Measurements from ENCODE around the gene NPFFR1.

NPFFR1 gene

DNA sequence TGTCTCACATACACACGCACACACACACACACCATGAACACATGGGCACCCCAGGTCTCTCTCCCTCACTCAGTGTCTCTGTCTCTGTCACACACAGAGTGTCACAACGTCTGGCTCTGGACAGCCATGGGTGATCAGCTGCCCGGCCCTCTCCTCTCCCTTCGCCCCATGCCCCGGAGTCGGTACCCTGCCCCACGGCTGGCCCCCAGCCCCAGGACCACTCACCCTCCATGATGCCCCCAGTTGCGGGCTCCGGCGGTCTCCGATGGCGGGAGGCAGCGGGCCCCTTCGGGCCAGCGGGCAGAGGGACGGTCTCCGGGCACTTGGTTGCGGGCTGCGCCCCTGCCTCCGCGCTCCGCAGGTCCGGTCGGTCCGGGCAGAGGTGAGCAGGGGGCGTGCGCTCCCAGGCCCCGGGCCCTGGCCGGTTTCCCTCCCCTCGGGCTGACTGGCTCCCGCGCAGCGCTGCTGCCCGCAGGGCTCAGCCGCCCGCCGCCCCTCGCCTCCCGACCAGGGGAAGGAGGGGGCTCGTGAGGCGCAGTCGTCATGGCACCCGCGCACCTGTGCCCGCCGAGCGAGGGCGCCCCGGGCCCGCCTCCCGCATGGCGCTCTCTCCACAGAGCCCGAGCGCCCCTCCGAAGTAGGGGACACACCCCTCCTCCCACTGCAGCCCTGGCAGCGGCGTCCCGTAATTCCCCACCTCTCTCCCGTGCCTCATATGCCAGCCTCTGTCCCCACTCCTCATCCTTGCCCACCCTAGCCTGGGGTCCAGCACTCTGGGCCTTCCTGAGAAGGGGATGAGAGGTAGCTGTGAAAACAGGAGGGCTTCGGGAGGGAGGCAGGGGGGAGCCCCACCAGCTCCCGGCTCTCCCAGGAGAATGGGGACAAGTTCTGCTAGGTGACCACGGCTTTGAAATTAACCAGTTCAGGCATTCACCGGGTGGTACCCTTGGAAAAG lies at the start of gene NPFFR1:
Gene NPFFR1, minus strand, starts transcription at position 560 of the 955 bp plus-strand sequence. Its CDS starts 328 bp downstream, at position 232.
- no peak for DNase-seq (ENCODE audit: low read depth)

GRCh38 chr10:70333268-70333667 lies 49.5 kb upstream of the NPFFR1 start:
- no peak for DNase-seq (ENCODE audit: low read depth)

GRCh38 chr10:70331486-70332268 lies 47.9 kb upstream of the NPFFR1 start:
- DNase-seq (ENCODE audit: low read depth): no peak

DNA sequence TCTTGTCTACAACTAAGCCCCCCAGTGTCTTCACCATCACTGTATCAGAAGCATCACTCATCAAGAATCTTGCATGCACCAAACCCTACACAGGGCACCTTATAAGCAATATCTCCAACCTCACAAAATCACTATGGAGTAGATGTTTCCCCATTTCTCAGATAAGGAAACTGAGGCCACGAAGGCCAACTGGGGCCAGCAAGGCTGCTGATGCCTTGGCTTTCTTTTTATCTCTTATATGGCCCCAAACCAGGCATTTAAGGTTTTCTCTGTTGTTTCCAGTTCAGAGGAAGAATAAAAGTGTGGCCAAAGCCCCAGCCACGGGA lies 47.3 kb upstream of the NPFFR1 start:
- DNase-seq (ENCODE audit: low read depth): no peak

GRCh38 chr10:70330671-70331070 lies 46.9 kb upstream of the NPFFR1 start:
- no peak for DNase-seq (ENCODE audit: low read depth)

GRCh38 chr10:70328967-70329366 lies 45.2 kb upstream of the NPFFR1 start:
- DNase-seq (ENCODE audit: low read depth): no peak

- no peak for DNase-seq (ENCODE audit: low read depth)
These were observed 44.2 kb upstream of the NPFFR1 start for GRCh38 chr10:70328018-70328417.

GRCh38 chr10:70324951-70325781 lies 41.4 kb upstream of the NPFFR1 start:
- no peak for DNase-seq (ENCODE audit: low read depth)

DNA sequence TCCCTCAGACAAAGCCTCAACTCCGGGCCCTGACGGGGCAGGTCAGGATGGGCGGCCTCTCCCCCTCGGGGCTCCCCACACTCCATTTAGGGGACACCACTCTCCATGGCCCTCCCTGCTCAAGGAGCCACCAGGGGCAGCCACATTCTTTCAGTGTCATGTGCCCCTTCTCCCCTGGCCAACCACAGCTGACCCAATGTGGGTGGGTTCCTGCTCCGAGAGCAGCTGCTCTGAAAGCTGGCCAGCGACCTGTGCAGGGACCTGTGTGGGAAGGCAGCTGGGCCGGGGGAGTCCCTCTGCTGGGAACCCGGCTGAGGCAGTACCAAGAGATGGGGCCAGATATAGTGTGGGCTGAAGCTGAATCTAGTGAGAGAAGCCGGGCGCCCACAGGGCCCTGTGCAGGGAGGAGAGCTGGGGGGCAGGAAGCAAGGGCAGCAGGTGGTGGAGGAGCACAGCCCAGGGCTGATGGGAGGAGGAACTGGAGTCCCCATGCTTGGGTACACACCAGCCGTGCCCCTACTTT lies 40.6 kb upstream of the NPFFR1 start:
- DNase-seq (ENCODE audit: low read depth): no peak

GRCh38 chr10:70323697-70324338 lies 40.0 kb upstream of the NPFFR1 start:
- DNase-seq (ENCODE audit: low read depth): no peak

- DNase-seq (ENCODE audit: low read depth): no peak
These were observed 39.4 kb upstream of the NPFFR1 start for GRCh38 chr10:70323138-70323696.

- DNase-seq (ENCODE audit: low read depth): no peak
These were observed 38.4 kb upstream of the NPFFR1 start for GRCh38 chr10:70321897-70322890.

- no peak for DNase-seq (ENCODE audit: low read depth)
These were observed 37.4 kb upstream of the NPFFR1 start for GRCh38 chr10:70321233-70321632.

DNA sequence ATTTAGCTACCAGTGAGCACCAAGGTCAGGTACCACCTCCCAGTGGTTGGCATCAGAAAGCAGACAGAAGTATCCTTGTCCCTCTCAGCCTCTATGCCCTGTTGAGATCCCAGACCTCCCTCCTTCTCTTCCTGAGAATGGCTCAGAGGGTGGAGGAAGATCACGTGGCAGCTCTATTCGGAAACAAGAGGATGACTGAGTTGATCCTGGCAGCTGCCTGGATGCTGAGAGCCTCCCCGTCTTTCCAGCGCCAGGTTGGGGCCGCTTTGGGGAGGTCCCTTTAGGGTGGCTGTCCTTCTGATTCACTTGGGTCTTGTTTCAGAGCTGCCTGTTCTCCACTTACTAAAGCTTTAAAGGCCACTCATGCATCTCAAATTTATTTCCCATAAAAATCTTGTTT lies 36.9 kb upstream of the NPFFR1 start:
- DNase-seq (ENCODE audit: low read depth): no peak

DNA sequence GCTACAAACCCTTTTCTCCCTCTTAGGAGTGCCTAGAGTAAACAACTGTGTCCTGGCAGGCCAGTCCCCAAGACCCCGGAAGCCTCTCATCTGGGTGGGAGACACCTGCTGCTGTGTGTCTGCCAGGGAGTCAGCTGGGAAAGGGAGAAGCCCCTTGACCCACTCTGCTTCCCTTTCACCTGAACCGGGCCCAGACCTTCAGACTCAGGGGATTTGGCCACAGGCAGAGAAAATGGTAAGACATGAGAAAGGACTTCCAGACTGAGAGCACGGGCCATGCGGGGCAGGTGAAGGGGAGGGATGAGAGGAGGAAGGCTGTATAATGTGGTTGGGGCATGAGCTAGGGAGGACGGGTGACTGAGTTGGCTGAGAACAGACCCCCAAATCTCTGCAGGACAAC lies 36.0 kb upstream of the NPFFR1 start:
- DNase-seq (ENCODE audit: low read depth): no peak

- DNase-seq (ENCODE audit: low read depth): no peak
These were observed 35.4 kb upstream of the NPFFR1 start for GRCh38 chr10:70319183-70319582.

DNA sequence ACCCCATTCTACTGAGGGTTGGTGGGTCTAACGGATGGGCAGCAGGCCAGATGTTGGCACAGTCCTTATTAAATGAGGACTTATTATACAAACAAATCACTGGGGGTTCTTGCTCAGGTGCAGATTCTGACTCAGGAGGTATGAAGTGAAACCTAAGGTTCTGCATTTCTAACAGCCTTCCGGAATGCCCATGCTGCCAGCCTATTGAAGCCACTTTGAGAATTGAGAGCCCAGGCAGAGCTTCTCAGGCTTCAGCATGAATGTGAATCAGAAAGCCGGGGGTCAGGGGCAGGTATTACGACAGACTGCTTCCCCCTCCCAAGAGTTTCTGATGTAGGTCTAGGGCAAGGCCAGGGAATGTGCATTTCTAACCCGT lies 34.1 kb upstream of the NPFFR1 start:
- no peak for DNase-seq (ENCODE audit: low read depth)

DNA sequence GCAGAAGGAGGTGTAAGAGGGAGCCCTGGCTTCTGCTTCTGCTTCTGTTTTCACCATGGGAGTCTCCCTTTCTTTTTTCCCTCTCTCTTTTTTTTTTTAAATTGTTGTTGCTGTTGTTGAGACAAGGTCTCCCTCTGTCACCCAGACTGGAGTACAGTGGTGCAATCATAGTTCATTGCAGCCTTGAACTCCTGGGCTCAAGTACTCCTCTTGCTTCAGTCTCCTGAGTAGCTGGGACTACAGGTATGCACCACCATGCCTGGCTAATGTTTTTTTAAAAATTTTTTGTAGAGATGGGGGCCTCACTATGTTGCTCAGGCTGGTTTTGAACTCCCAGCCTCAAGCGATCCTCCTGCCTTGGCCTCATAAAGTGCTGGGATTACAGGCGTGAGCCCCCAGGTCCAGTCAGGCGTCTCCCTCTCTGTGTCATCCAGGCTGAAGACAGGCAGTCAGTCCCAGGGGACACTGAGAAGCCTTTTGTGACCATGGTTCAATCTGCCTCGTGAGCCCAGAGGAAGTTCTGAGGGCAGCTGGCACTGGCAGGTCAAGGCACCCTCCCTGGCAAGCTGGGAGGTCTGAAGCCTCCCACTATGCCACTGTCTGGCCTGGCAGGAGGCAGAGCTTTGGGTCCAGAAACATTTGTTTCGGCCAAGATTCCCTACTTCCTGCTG lies 33.6 kb upstream of the NPFFR1 start:
- no peak for DNase-seq (ENCODE audit: low read depth)

- no peak for DNase-seq (ENCODE audit: low read depth)
These were observed 32.0 kb upstream of the NPFFR1 start for GRCh38 chr10:70315815-70316214.
